WI38 (cell line): ENCODE measurements around the gene IFI44L.
A peak's percentile ranks its signal among the peaks of the same experiment; 100 is the strongest.

Experiments
- H3K4me3 ChIP-seq: 2 replicates; pipeline ENCODE4 v1.5.1; 2011; ENCODE audit warnings: low read depth, mild to moderate bottlenecking, control low read depth, low read length
- CTCF ChIP-seq: IDR thresholded peaks from 2 replicates; pipeline ENCODE4 v1.5.1; 2012; ENCODE audit warnings: low read depth, mild to moderate bottlenecking, control low read depth, low read length

IFI44L gene

DNA sequence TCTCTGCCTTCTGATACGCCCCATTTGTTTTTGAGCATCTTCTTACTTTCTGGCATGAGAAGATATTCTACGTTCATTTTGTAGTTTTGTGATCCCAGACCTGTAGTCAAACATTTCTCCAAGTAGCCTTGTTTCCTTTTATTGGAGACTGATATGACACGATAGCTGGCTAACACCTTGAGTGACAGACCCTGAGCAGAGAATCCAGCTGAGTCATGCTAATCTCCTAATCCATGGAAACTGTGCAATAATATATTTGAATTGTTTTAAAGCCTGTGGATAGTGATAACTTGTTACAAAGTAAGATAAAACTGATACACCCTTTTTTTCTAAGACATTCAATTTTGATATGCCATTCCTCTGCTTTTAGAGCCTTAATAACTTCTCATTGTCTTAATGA is 1.2 kb upstream of the IFI44L start:
- no peak for TF ChIP-seq CTCF
- H3K4me3 ChIP-seq, result no peak overlapping the region

DNA sequence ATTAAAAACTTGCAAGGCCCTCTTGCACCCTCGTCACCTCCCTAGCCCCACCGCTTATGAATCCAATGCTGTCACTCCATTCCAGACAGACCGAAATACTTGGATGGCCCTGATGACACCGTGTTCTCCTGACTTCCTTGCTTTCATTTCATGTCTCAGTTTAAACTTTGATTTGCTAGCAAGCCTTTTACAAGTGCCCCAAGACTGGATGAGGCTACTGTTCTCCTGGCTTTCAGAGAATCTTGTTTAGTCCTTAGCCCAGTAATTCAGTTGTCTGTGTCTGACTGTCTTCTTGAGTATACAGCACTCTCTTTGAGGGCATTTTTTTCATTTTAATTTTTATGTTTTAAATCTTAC is 824 bp upstream of the IFI44L start:
- no peak for TF ChIP-seq CTCF
- peak overlapping the region; percentile 56 for H3K4me3 ChIP-seq

DNA sequence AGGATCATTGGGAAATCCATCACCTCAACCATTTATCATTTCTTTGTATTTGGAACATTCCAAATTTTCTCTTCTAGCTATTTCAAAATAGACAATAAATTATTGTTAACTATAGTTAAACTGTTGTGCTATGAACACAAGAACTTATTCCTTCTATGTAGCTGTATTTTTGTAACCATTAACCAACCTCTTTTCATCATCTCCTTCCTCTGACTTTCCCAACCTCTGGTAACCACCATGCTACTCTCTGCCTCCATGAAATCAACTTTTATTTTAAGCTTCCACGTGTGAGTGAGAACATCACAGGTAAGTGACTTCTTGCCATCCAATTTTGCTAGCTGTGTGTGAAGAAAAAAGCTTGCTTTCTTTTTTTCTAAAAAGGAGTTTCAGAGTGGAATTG is 418 bp downstream of the IFI44L start:
- no peak for TF ChIP-seq CTCF
- peak overlapping the region; percentile 56 for H3K4me3 ChIP-seq

GRCh38 chr1:78622548-78622947 is 2.3 kb downstream of the IFI44L start:
- TF ChIP-seq CTCF, result no peak
- H3K4me3 ChIP-seq, result no peak overlapping the region

GRCh38 chr1:78624035-78624434 is 3.8 kb downstream of the IFI44L start:
- TF ChIP-seq CTCF, result no peak
- H3K4me3 ChIP-seq, result no peak overlapping the region

GRCh38 chr1:78627321-78627720 is 7.1 kb downstream of the IFI44L start:
- no peak for TF ChIP-seq CTCF

DNA sequence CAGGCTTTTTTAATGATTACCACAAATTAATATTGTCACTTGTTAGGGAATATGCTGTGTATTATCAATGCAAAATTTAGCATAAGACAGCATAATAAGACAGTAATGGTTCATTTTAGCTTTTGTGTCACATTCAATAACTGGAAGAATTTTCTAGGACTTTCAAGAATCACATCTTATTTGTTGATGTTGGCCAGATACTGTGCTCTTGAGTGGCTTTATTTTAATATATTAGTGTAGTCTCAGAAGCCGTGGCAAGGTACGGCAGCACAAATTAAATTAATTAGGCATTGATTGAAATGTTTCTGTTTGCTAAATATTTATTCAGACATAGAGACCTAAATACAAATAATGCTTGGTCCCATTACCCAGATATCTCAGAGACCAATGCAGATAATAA is 10.4 kb downstream of the IFI44L start:
- H3K4me3 ChIP-seq, result no peak overlapping the region
- no peak for TF ChIP-seq CTCF

More at GRCh38 chr1:78627321-78627720, 7.1 kb downstream of the IFI44L start:
- no peak overlapping the region for H3K4me3 ChIP-seq
